Measurements from ENCODE around the gene JARID2.

DNA sequence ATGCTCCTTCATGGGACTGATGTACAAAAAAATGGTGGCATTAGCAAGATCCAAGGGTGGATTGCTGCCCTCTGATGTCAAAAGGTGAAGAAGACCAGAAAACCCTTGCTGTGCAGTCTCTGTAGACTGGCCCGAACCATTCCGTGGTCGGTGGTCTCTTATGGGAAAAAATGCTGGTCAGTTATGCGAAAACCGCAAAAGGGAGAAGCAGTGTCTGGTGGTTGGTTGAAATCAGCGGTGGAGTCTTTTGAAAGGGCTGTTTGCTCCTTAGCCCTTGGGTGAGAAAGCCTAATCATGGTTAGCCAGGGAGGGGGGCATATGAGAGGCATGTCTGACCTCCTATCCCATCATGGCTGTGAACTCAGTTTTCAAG is 308.8 kb downstream of the JARID2 start:
- no peak for TF ChIP-seq EZH2 (IDR thresholded peaks at IDR 0.05; ENCODE audit: low read length)
- TF ChIP-seq, protein P1, sequence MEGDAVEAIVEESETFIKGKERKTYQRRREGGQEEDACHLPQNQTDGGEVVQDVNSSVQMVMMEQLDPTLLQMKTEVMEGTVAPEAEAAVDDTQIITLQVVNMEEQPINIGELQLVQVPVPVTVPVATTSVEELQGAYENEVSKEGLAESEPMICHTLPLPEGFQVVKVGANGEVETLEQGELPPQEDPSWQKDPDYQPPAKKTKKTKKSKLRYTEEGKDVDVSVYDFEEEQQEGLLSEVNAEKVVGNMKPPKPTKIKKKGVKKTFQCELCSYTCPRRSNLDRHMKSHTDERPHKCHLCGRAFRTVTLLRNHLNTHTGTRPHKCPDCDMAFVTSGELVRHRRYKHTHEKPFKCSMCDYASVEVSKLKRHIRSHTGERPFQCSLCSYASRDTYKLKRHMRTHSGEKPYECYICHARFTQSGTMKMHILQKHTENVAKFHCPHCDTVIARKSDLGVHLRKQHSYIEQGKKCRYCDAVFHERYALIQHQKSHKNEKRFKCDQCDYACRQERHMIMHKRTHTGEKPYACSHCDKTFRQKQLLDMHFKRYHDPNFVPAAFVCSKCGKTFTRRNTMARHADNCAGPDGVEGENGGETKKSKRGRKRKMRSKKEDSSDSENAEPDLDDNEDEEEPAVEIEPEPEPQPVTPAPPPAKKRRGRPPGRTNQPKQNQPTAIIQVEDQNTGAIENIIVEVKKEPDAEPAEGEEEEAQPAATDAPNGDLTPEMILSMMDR (optimal IDR thresholded peaks at IDR 0.05 in 1 of 3, IDR thresholded peaks at IDR 0.05 in 1 of 3, conservative IDR thresholded peaks at IDR 0.05 in 1 of 3; ENCODE audit: extremely low read depth in 1 of 3, insufficient read depth in 2 of 3, low read length in 3 of 3), result no peak

Measured in keratinocyte (primary cell).